Erythroblast (primary cell): Measurements from ENCODE around the gene RMI2.

ENCODE experiments used
- GATA1 ChIP-seq: IDR thresholded peaks from 2 replicates; pipeline ENCODE4 v1.6.1; 2011; ENCODE audit warnings: low read depth, mild to moderate bottlenecking, control low read depth, low read length, moderate library complexity
- POLR2A ChIP-seq: IDR thresholded peaks from 2 replicates; pipeline ENCODE4 v1.6.1; 2011; ENCODE audit warnings: mild to moderate bottlenecking, low read length

DNA sequence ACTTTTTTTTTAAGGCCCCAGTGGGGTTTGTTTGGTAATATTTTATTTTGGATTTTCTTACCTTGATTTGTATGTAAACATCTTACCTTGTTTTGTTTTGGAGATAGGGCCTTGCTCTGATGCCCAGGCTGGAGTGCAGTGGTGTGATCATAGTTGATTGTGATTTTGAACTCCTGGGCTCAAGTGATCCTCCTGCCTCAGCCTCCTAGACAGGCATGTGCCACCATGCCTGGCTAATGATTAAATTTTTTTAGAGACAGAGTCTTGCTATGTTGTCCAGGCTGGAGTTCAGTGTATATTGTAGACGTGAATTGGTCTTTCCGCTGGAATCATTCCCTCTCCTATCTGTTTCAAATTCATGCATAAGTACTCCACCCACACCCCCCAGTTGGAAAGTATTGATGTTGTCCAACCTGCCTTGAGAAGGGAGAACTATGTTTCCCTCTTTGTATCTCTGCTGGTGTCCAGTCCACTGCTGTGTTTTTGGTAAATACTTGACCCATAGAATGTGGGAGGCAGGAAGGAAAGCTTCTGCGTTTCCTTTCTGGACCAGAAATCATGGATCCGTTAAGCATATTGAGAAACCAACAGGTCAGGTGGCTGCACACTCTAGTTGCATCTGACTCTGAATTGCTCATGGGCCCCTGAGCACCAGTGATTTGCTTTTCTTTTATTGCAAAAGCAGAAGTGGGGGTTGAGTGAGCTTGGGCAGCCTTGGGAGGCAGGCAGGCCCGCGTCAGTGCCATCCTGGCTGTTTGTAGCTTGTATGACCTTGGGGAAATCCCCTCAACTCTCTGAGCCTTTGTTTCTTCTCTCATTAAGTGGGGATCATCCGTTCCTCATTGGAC is 25.0 kb downstream of the RMI2 start:
- no peak for TF ChIP-seq POLR2A
- no peak for TF ChIP-seq GATA1
